Brain microvascular endothelial cell (primary cell): ENCODE measurements around the gene CFAP206.

Source experiments
- DNase-seq: peaks from one replicate; pipeline ENCODE4 v3.0.0-alpha.2; 2020
- H3K27ac ChIP-seq: fragments of 250-450 bp; sonication (Bioruptor Pico); 2 replicates; pipeline ENCODE4 v1.5.1; 2020; ENCODE audit warnings: mild to moderate bottlenecking, moderate library complexity
- H3K27me3 ChIP-seq: fragments of 250-450 bp; sonication (Bioruptor Pico); replicated peaks from 2 replicates; pipeline ENCODE4 v1.5.1; 2020; ENCODE audit warnings: mild to moderate bottlenecking
- H3K36me3 ChIP-seq: fragments of 250-450 bp; sonication (Bioruptor Pico); replicated peaks from 2 replicates; pipeline ENCODE4 v1.5.1; 2020; ENCODE audit warnings: mild to moderate bottlenecking
- H3K4me3 ChIP-seq: 2 replicates; pipeline ENCODE4 v1.5.1; 2011; ENCODE audit warnings: low read depth, mild to moderate bottlenecking, control low read depth, low read length, moderate library complexity
- CTCF ChIP-seq: IDR thresholded peaks from 2 replicates; pipeline ENCODE4 v1.5.1; 2011; ENCODE audit warnings: low read depth, mild to moderate bottlenecking, moderate library complexity, low read length, control low read depth, inconsistent platforms; ENCODE audit errors: missing control alignments
- in situ Hi-C: cut with HindIII; loops from 2 replicates; pipeline ENCODE4 v1.10.0; 2017; ENCODE audit warnings: low sequenced_read_pairs, low pct_ligation_motif_present

CFAP206 gene

GRCh38 chr6:87465051-87465450, 57.3 kb downstream of the CFAP206 start:
- DNase-seq, result no peak
- H3K27ac ChIP-seq, result no peak overlapping the region

GRCh38 chr6:87472525-87473418, 65.0 kb downstream of the CFAP206 start, which contains the start of gene SLC35A1:
SLC35A1 (plus strand) TSS chr6:87472974; CDS start chr6:87473004, 30 bp downstream.
- in situ Hi-C loops, result no loop called here
- Histone ChIP-seq H3K36me3 (peaks cover under 1% of the 10 kb centered on the region), H3K27me3 (no peaks in the 10 kb centered on the region), H3K27ac (peak within 1 kb of the TSS; percentile 89), H3K4me3 (peak within 1 kb of the TSS; percentile 89)
- TF ChIP-seq CTCF, result no peak
- peak; percentile 75 for DNase-seq

More at GRCh38 chr6:87465051-87465450, 57.3 kb downstream of the CFAP206 start:
- Histone ChIP-seq H3K36me3 (no peaks in the 10 kb centered on the region), H3K4me3 (no peak overlapping the region), H3K27me3 (no peaks in the 10 kb centered on the region)
- in situ Hi-C loops, result no loop called here
- TF ChIP-seq CTCF, result no peak

- H3K36me3 ChIP-seq, result peaks cover 3% of the 10 kb centered on the region
- TF ChIP-seq CTCF, result peak; percentile 5
- in situ Hi-C loops, result no loop called here
Observed at GRCh38 chr6:87473419-87473903, 65.7 kb downstream of the CFAP206 start.

GRCh38 chr6:87481931-87482330, 74.2 kb downstream of the CFAP206 start:
- no peak for TF ChIP-seq CTCF
- H3K36me3 ChIP-seq, result peaks cover 5% of the 10 kb centered on the region
- H3K27me3 ChIP-seq, result no peaks in the 10 kb centered on the region
- no peak for DNase-seq
- H3K4me3 ChIP-seq, result no peak overlapping the region
- in situ Hi-C loops, result no loop called here
- no peak overlapping the region for H3K27ac ChIP-seq

More at GRCh38 chr6:87473419-87473903, 65.7 kb downstream of the CFAP206 start:
- peak overlapping the region; percentile 89 for H3K4me3 ChIP-seq
- H3K27ac ChIP-seq, result peak overlapping the region; percentile 89
- H3K27me3 ChIP-seq, result no peaks in the 10 kb centered on the region
- peak; percentile 66 for DNase-seq

- Histone ChIP-seq H3K27ac (no peak overlapping the region), H3K27me3 (no peaks in the 10 kb centered on the region), H3K4me3 (no peak overlapping the region), H3K36me3 (peaks cover 5% of the 10 kb centered on the region)
- in situ Hi-C loops, result no loop called here
- no peak for TF ChIP-seq CTCF
- no peak for DNase-seq
Observed at GRCh38 chr6:87482366-87482765, 74.6 kb downstream of the CFAP206 start.
